ENCODE data around the gene ARFGAP3.

Gene ARFGAP3

GRCh38 chr22:42883121-42883520 is 26.0 kb upstream of the ARFGAP3 start:
- no peaks in the 10 kb centered on the region for H3K27me3 ChIP-seq (replicated peaks; ENCODE audit: control insufficient read depth, insufficient read depth, low read length)
- no peak overlapping the region for H3K4me3 ChIP-seq (replicated peaks; ENCODE audit: low read depth, low read length)
- TF ChIP-seq CTCF (IDR thresholded peaks at IDR 0.05; ENCODE audit: insufficient read depth, low read length, poor library complexity, severe bottlenecking) = no peak
- no peak for DNase-seq (ENCODE audit: extremely low read depth, insufficient read length)
- peaks cover 56% of the 10 kb centered on the region for H3K36me3 ChIP-seq (ENCODE audit: control insufficient read depth, insufficient read depth, low read length)

DNA sequence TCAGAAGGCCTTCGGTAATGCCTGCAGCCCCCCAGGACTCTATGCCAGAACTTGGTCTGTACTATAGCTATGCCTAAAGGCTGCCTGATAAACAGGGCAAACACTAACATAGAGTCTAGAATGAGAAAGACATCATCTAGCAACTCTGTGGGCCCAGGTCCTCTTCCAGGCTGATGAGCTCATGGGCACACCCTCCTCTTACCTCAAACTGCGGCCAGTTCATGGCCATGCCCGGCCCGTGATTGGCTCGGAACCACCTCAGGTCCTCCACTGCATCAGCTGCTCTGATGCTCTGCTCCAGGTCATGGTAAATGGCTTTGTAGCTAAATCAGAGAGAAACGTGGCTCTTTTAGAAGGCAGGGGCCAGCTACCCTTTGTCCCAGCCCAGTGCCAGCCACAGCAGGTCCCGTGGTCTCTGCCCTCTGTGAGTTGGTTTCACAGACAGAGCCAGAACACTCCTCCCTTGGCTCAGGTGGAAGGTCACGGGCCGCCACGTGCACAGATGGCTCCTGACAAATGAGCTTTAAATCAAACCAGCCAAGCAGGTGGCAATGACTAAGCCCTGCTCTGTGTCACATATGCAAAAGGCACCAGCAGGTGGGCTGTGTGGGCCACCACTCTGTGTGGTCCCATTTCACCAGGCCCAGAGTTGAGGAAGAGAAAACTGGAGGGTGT is 25.0 kb upstream of the ARFGAP3 start:
- no peak for DNase-seq (ENCODE audit: extremely low read depth, insufficient read length)
- Histone ChIP-seq H3K36me3 (ENCODE audit: control insufficient read depth, insufficient read depth, low read length) (peaks cover 57% of the 10 kb centered on the region), H3K4me3 (replicated peaks; ENCODE audit: low read depth, low read length) (no peak overlapping the region), H3K27me3 (replicated peaks; ENCODE audit: control insufficient read depth, insufficient read depth, low read length) (no peaks in the 10 kb centered on the region)
- TF ChIP-seq CTCF (IDR thresholded peaks at IDR 0.05; ENCODE audit: insufficient read depth, low read length, poor library complexity, severe bottlenecking) = no peak

GRCh38 chr22:42881298-42881697 is 24.2 kb upstream of the ARFGAP3 start:
- peaks cover 60% of the 10 kb centered on the region for H3K36me3 ChIP-seq (ENCODE audit: control insufficient read depth, insufficient read depth, low read length)
- H3K27me3 ChIP-seq (replicated peaks; ENCODE audit: control insufficient read depth, insufficient read depth, low read length) = no peaks in the 10 kb centered on the region
- H3K4me3 ChIP-seq (replicated peaks; ENCODE audit: low read depth, low read length) = no peak overlapping the region
- TF ChIP-seq CTCF (IDR thresholded peaks at IDR 0.05; ENCODE audit: insufficient read depth, low read length, poor library complexity, severe bottlenecking) = no peak
- DNase-seq (ENCODE audit: extremely low read depth, insufficient read length) = no peak

GRCh38 chr22:42880815-42881214 is 23.7 kb upstream of the ARFGAP3 start:
- peak; percentile 42 for TF ChIP-seq CTCF (IDR thresholded peaks at IDR 0.05; ENCODE audit: insufficient read depth, low read length, poor library complexity, severe bottlenecking)
- H3K4me3 ChIP-seq (replicated peaks; ENCODE audit: low read depth, low read length) = no peak overlapping the region
- peaks cover 61% of the 10 kb centered on the region for H3K36me3 ChIP-seq (ENCODE audit: control insufficient read depth, insufficient read depth, low read length)
- DNase-seq (ENCODE audit: extremely low read depth, insufficient read length) = no peak
- H3K27me3 ChIP-seq (replicated peaks; ENCODE audit: control insufficient read depth, insufficient read depth, low read length) = no peaks in the 10 kb centered on the region

- DNase-seq (ENCODE audit: extremely low read depth, insufficient read length) = no peak
- no peak for TF ChIP-seq CTCF (IDR thresholded peaks at IDR 0.05; ENCODE audit: insufficient read depth, low read length, poor library complexity, severe bottlenecking)
- H3K27me3 ChIP-seq (replicated peaks; ENCODE audit: control insufficient read depth, insufficient read depth, low read length) = no peaks in the 10 kb centered on the region
- H3K36me3 ChIP-seq (ENCODE audit: control insufficient read depth, insufficient read depth, low read length) = peaks cover 60% of the 10 kb centered on the region
- H3K4me3 ChIP-seq (replicated peaks; ENCODE audit: low read depth, low read length) = no peak overlapping the region
These were observed 22.4 kb upstream of the ARFGAP3 start for GRCh38 chr22:42879371-42880021.
